GM18499 (cell line): ENCODE measurements around the gene FAAP100.

Experiments used
- ATAC-seq: cut with Tn5 transposase; IDR thresholded peaks from one replicate; pipeline ENCODE4 v1.9.1; 2021; ENCODE audit warnings: moderate number of reproducible peaks; ENCODE audit not compliant: insufficient read depth, unreplicated experiment

The FAAP100 gene

DNA sequence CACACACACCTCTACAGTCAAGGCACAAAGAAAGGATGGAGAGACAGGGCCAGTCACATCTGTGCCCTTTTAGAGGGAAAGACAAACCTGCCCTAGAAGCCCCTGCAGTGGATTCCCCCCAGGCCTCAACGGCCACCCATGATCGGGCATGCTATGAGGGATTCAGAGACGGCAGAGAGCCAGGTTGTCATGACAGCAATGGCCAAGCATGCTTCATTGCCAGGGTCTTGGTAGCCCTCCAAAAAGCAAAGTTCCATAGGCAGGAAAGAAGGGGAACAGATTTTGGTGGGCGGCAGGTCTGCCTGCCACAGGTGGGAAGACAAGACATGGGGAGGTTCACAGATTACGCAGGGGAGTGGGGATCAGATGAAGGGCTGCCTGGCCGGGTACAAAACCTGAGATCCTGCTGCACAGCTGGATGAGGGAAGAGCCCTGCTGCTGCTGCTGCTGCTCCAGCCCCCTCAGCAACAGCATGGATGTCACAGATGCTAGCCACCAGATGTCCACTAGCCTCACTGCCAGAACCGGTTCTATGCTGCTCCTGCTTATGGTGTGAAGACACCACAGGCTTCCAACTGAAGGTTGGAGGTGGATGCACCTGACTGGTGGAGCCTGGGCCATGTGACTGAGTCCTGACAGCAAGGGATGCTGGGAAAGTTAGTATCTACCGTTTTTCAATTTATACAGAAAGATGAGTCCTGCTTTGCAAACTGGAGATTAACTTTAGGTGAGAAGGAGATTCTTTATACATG, 57.4 kb downstream of the FAAP100 start:
- ATAC-seq, result no peak

DNA sequence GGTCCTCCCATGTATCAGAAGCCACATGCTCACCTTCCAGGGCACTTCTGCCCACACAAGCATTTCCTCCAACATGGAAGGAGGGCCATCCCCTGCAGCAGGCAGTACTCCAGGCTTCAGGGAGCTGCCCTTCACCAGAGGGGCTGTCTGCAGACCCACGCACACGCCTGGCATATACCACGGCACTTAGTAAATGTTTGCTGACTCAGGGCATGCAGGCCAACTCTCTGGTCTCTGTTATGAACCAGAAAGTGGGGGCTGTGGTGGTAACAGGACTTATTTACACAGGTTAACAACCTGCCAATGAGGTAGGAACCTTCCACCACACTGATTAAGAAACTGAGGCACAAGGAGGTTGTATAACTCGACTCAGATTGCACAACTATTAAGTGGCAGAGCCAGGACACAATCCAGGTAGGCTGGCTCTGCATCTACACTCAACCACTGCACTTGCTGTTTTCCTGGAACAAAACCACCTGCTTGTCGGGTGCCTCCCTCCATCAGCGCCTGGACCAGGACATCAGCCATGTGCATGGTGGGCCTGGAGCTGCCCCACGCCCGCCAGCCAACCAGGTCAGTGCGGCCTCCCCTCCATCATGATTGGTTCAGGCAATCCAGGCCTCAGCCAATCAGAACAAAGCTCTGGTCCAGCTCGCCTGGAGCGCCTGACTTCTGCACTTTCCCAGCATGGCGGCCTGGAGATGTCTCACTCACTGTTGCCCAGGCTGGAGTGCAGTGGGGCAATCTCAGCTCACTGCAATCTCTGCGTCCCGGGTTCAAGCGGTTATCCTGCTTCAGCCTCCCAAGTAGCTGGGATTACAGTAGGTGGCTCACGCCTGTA, 58.7 kb downstream of the FAAP100 start:
- no peak for ATAC-seq

DNA sequence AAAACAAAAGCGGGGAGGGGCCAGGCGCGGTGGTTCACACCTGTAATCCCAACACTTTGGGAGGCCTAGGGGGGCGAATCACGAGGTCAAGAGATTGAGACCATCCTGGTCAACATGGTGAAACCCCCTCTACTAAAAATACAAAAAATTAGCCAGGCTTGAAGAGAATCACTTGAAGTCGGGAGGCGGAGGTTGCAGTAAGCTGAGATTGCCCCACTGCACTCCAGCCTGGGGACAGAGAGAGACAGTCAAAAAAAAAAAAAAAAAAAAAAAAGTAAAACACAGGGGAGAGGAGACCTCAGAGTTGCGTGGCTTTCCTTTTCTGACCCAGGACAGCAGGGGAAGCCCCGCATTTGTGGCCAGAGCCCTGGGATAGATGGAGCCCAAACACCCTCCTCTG, 59.4 kb downstream of the FAAP100 start:
- ATAC-seq, result no peak

DNA sequence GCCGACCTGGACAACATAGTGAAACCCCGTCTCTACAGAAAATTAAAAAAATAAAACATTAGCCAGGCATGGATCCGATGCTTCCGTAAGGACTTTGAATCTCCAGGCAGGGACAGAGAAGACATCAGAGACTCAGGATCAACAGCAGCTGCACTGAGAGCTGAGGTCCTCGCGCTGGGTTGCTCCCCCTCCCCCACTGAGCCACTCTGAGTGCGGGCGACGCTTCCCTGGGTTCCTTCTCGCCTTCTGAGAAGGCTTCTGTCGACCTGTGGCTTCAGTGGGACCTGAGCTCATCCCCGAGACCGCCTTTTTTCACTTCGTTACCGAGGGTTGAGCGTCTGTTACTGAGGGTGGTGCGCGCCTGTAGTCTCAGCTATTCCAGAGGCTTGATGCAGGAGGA, 60.0 kb downstream of the FAAP100 start:
- no peak for ATAC-seq

DNA sequence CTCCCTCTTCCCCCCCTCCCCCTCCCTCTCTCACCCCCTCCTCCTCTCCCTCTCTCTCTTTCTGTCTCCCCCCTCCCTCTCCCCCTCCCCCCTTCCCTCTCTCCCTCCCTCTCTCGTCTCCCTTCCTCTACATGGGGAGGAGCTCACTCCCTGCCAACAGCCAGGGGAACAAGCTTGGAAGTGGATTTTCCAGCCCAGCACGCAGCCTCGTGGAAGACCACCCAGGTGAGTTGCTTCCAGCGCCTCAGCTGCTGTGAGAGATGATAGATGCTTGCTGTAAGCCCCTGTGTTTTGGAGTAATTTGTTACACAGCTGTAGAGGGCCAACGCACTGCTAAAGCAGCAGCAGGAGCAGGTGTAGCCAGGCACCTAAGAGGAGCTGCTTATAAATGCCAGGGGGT, 60.4 kb downstream of the FAAP100 start:
- no peak for ATAC-seq

DNA sequence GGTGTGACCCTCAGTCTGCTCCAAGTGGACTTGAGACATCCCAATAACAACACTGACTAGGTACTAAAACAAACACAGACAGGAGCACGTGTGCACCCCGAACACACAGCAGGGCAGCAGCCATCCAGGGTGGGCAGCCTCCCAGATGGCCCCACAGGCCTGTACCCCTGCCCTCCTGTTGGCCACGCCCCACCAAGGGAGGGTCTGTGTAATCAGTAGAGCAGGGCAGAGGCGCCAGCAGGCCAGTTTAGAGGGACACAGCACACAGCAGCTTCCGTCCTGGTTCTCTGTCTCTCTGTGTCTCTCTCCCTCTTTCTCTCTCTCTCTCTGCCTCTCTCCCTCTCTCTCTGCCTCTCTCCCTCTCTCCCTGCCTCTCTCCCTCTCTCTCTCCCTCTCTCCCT, 61.0 kb downstream of the FAAP100 start:
- no peak for ATAC-seq

DNA sequence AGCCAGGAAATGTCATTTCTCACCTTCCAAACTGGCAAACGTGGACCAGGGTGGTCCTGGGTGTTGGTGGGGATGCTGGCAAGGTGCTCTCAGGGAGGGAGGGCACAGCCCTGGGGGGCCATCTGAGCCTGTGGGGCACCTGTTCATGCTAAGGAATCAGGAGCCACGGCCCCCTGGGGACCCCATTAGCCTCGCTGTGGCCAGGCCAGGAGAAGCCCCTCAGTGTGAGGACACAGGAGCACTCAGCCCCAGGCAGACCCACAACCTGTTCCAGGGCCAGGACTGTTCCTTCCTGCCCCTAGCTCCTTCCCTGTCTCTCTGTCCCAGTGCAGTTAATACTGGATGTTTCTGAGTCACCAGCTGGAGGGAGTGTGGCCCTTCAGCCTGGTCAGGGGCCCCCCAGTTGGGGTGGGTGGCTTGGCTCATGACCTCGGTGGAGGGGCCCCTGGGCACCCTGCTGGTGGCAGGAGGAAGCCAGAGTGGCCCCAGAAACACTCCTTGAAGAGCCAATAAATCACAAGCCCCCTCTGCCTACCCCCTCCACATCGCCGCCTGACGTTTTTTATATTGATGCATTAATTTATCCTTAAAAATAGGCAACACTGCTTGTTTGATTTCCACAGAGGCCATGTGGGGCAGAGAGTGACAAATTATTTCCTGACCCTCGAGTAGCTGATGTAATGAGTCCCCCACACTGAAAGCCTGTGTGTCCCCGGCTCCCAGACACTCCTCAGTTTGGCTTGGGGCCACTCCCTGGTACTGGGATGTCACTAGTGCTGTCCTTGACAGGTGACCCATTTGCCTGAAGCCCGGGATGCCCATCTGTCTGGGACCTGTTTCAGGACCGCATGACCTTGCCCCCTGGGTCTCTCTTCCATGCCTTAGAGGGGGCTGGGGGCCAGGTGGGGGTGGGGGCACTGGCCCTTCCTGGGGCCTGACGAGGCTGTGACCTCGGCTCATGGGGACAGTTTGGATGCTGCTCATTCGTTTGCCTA, 61.9 kb downstream of the FAAP100 start:
- no peak for ATAC-seq
